Thyroid gland (tissue), 4 donors: ENCODE measurements around the gene ZNF597.

Source experiments
- POLR2A ChIP-seq, 2 donors: fragments of 450-650 bp; IDR thresholded peaks; one replicate each; pipeline ENCODE4 v1.6.1; 2017; ENCODE audit warnings: antibody characterized with exemption in 2 of 2, mild to moderate bottlenecking in 2 of 2, moderate library complexity in 1 of 2
- TF ChIP-seq, protein P1 (sequence below), 6 experiments: fragments of 200-600 bp in 3 of 6; fragments of 450-650 bp in 3 of 6; sonication (generic) in 3 of 6; IDR thresholded peaks; one replicate each; pipeline ENCODE4 v1.5.1; 2016 to 2019; ENCODE audit warnings: antibody characterized with exemption in 6 of 6, mild to moderate bottlenecking in 2 of 6, inconsistent platforms in 1 of 6, moderate library complexity in 1 of 6

- TF ChIP-seq, protein P1, sequence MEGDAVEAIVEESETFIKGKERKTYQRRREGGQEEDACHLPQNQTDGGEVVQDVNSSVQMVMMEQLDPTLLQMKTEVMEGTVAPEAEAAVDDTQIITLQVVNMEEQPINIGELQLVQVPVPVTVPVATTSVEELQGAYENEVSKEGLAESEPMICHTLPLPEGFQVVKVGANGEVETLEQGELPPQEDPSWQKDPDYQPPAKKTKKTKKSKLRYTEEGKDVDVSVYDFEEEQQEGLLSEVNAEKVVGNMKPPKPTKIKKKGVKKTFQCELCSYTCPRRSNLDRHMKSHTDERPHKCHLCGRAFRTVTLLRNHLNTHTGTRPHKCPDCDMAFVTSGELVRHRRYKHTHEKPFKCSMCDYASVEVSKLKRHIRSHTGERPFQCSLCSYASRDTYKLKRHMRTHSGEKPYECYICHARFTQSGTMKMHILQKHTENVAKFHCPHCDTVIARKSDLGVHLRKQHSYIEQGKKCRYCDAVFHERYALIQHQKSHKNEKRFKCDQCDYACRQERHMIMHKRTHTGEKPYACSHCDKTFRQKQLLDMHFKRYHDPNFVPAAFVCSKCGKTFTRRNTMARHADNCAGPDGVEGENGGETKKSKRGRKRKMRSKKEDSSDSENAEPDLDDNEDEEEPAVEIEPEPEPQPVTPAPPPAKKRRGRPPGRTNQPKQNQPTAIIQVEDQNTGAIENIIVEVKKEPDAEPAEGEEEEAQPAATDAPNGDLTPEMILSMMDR (IDR thresholded peaks at IDR 0.05), result no peak
- TF ChIP-seq POLR2A (IDR thresholded peaks at IDR 0.05), result no peak
Observed at GRCh38 chr16:3492356-3492755, 49.1 kb upstream of the ZNF597 start.
